Measurements from ENCODE around the gene VPS50. TPM values are rescaled to one million over a fixed set of nuclear protein-coding genes. Genes with fewer than 3 reads are reported as not detected.

The VPS50 gene
- polyA plus RNA-seq, result 1 to 10 TPM; 4.6 to 7.8 (median 5.7) TPM

- no peak within 1 kb of the TSS for H3K27ac ChIP-seq (ENCODE audit: low read depth, low read length)
- WGBS, 3 donors, result 0 to 1% (median 0%) methylated on average over 40 of the region's 40 CpGs
Measured at GRCh38 chr7:93231799-93232672, at the start of gene VPS50. Gene VPS50, plus strand, starts transcription at chr7:93232366. Its CDS starts 102 bp downstream, at chr7:93232468.

- H3K27ac ChIP-seq (ENCODE audit: low read depth, low read length), result no peak overlapping the region
- WGBS, 3 donors, result 53 to 76% (median 62%) methylated on average over 1 of the region's 1 CpG
Measured at GRCh38 chr7:93185303-93186027, 46.7 kb upstream of the VPS50 start.

GRCh38 chr7:93188870-93189634 is 43.1 kb upstream of the VPS50 start:
- WGBS, 3 donors, result 57 to 74% (median 71%) methylated on average over 6 of the region's 6 CpGs

GRCh38 chr7:93194386-93194785 is 37.8 kb upstream of the VPS50 start:
- WGBS, 3 donors, result 60 to 66% (median 65%) methylated on average over 3 of the region's 3 CpGs
- no peak overlapping the region for H3K27ac ChIP-seq (ENCODE audit: low read depth, low read length)

More at GRCh38 chr7:93188870-93189634, 43.1 kb upstream of the VPS50 start:
- H3K27ac ChIP-seq (ENCODE audit: low read depth, low read length), result no peak overlapping the region

GRCh38 chr7:93196336-93196735 is 35.8 kb upstream of the VPS50 start:
- 42 to 89% (median 49%) methylated on average over 2 of the region's 2 CpGs for WGBS, 3 donors
- no peak overlapping the region for H3K27ac ChIP-seq (ENCODE audit: low read depth, low read length)

GRCh38 chr7:93198472-93198871 is 33.7 kb upstream of the VPS50 start:
- H3K27ac ChIP-seq (ENCODE audit: low read depth, low read length), result no peak overlapping the region

- WGBS, 3 donors, result 62 to 70% (median 66%) methylated on average over 5 of the region's 5 CpGs
- no peak overlapping the region for H3K27ac ChIP-seq (ENCODE audit: low read depth, low read length)
Measured at GRCh38 chr7:93202594-93203250, 29.4 kb upstream of the VPS50 start.

GRCh38 chr7:93203496-93203895 is 28.7 kb upstream of the VPS50 start:
- no peak overlapping the region for H3K27ac ChIP-seq (ENCODE audit: low read depth, low read length)
- 72 to 88% (median 76%) methylated on average over 3 of the region's 3 CpGs for WGBS, 3 donors

- WGBS, 3 donors, result 38 to 60% (median 52%) methylated on average over 2 of the region's 2 CpGs
- no peak overlapping the region for H3K27ac ChIP-seq (ENCODE audit: low read depth, low read length)
Measured at GRCh38 chr7:93205046-93205445, 27.1 kb upstream of the VPS50 start.

- WGBS, 3 donors, result 71 to 79% (median 78%) methylated on average over 5 of the region's 5 CpGs
- no peak overlapping the region for H3K27ac ChIP-seq (ENCODE audit: low read depth, low read length)
Measured at GRCh38 chr7:93211228-93211818, 20.8 kb upstream of the VPS50 start.

GRCh38 chr7:93212881-93213280 is 19.3 kb upstream of the VPS50 start:
- WGBS, 3 donors, result 64 to 76% (median 67%) methylated on average over 1 of the region's 1 CpG
- no peak overlapping the region for H3K27ac ChIP-seq (ENCODE audit: low read depth, low read length)

- 69 to 74% (median 70%) methylated on average over 10 of the region's 10 CpGs for WGBS, 3 donors
Measured at GRCh38 chr7:93218997-93219827, 13.0 kb upstream of the VPS50 start.

GRCh38 chr7:93219868-93220267 is 12.3 kb upstream of the VPS50 start:
- 57 to 74% (median 67%) methylated on average over 1 of the region's 1 CpG for WGBS, 3 donors
- no peak overlapping the region for H3K27ac ChIP-seq (ENCODE audit: low read depth, low read length)

More at GRCh38 chr7:93218997-93219827, 13.0 kb upstream of the VPS50 start:
- H3K27ac ChIP-seq (ENCODE audit: low read depth, low read length), result no peak overlapping the region

- 44 to 79% (median 60%) methylated on average over 2 of the region's 2 CpGs for WGBS, 3 donors
- H3K27ac ChIP-seq (ENCODE audit: low read depth, low read length), result no peak within 1 kb of the TSS
Measured at GRCh38 chr7:93226310-93226709, 5.9 kb upstream of the VPS50 start, which contains the start of gene HEPACAM2. Gene HEPACAM2, minus strand, starts transcription at chr7:93226469.

- 0 to 2% (median 1%) methylated on average over 2 of the region's 2 CpGs for WGBS, 3 donors
- H3K27ac ChIP-seq (ENCODE audit: low read depth, low read length), result no peak overlapping the region
Measured at GRCh38 chr7:93228302-93228701, 3.9 kb upstream of the VPS50 start.

- no peak overlapping the region for H3K27ac ChIP-seq (ENCODE audit: low read depth, low read length)
- 18 to 44% (median 35%) methylated on average over 5 of the region's 5 CpGs for WGBS, 3 donors
Measured at GRCh38 chr7:93231259-93231658, 907 bp upstream of the VPS50 start.

GRCh38 chr7:93232673-93233018 is 480 bp downstream of the VPS50 start:
- H3K27ac ChIP-seq (ENCODE audit: low read depth, low read length), result no peak overlapping the region
- 1% methylated on average over 8 of the region's 8 CpGs for WGBS, 3 donors
